H1 (cell line): ENCODE data around the gene DPYD. TPM values are rescaled to one million over a fixed set of nuclear protein-coding genes. Genes with fewer than 3 reads are reported as not detected.

Experiments used
- CTCF ChIA-PET: fragments of 300-600 bp; sonication (Branson Sonifier 250); formaldehyde crosslinking; loops from one replicate; lab custom pipeline; 2021; ENCODE audit not compliant: partially characterized antibody; lab: Charles Lee
- POLR2A ChIA-PET: fragments of 300-600 bp; sonication (Branson Sonifier 250); formaldehyde crosslinking; loops from one replicate; lab custom pipeline; 2021; ENCODE audit warnings: inconsistent platforms; ENCODE audit not compliant: partially characterized antibody; lab: Charles Lee
- DNase-seq, 2 experiments: peaks; one replicate each; pipeline versions ENCODE4 v3.0.0 to v3.0.0-alpha.2; 2010 to 2022; ENCODE audit warnings: low spot score in 2 of 2, low read depth in 1 of 2, mixed read lengths in 1 of 2
- FAIRE-seq: peaks from 2 replicates; lab custom pipeline; 2011; peaks lifted over from hg19 to GRCh38; lab: Jason Lieb, UNC
- H2AFZ ChIP-seq: 2 replicates; pipeline ENCODE4 v1.8.1; 2012; ENCODE audit warnings: low read length, inconsistent platforms
- H2AK5ac ChIP-seq: 2 replicates; pipeline ENCODE4 v1.6.1; 2013; ENCODE audit warnings: low read depth, low read length
- H2BK120ac ChIP-seq: replicated peaks from 2 replicates; pipeline ENCODE3; 2013; ENCODE audit warnings: low read depth, low read length, inconsistent platforms
- H2BK12ac ChIP-seq: 2 replicates; pipeline ENCODE4 v1.6.1; 2013; ENCODE audit warnings: low read depth, low read length
- H2BK15ac ChIP-seq: 2 replicates; pipeline ENCODE4 v1.6.1; 2013; ENCODE audit warnings: low read length
- H2BK20ac ChIP-seq: 2 replicates; pipeline ENCODE4 v1.6.1; 2013; ENCODE audit warnings: low read length
- H2BK5ac ChIP-seq: 2 replicates; pipeline ENCODE4 v1.6.1; 2013; ENCODE audit warnings: low read depth, low read length
- H3K14ac ChIP-seq: 2 replicates; pipeline ENCODE4 v1.6.1; 2013; ENCODE audit warnings: inconsistent platforms; ENCODE audit not compliant: insufficient read length
- H3K18ac ChIP-seq: 2 replicates; pipeline ENCODE4 v1.6.1; 2013; ENCODE audit warnings: low read length; ENCODE audit errors: extremely low read depth
- H3K23ac ChIP-seq: 2 replicates; pipeline ENCODE4 v1.6.1; 2013; ENCODE audit warnings: inconsistent platforms; ENCODE audit not compliant: insufficient read length
- H3K23me2 ChIP-seq: 2 replicates; pipeline ENCODE4 v1.6.1; 2013; ENCODE audit warnings: low read depth, low read length
- H3K27ac ChIP-seq: 2 replicates; pipeline ENCODE4 v1.6.1; 2011; ENCODE audit warnings: low read depth, low read length, inconsistent platforms
- H3K27me3 ChIP-seq, 4 experiments: replicated peaks in 1 of 4; 1 replicate in 1 of 4; 2 replicates in 3 of 4; pipeline versions ENCODE4 v1.6.1 to v1.8.1; 2011 to 2013; ENCODE audit warnings: low read length in 3 of 4, mild to moderate bottlenecking in 3 of 4, inconsistent platforms in 2 of 4, mixed read lengths in 2 of 4, moderate library complexity in 1 of 4; ENCODE audit not compliant: control insufficient read depth in 3 of 4, insufficient read depth in 3 of 4; ENCODE audit errors: extremely low read depth in 1 of 4
- H3K36me3 ChIP-seq, 4 experiments: 2 replicates each; pipeline versions ENCODE4 v1.6.1 to v1.8.1; 2011 to 2013; ENCODE audit warnings: mild to moderate bottlenecking in 4 of 4, low read length in 3 of 4, moderate library complexity in 2 of 4, control low read depth in 1 of 4, inconsistent platforms in 1 of 4; ENCODE audit not compliant: insufficient read depth in 4 of 4, control insufficient read depth in 2 of 4
- H3K4ac ChIP-seq: replicated peaks from 2 replicates; pipeline ENCODE3; 2013; ENCODE audit warnings: low read length, low read depth, mixed read lengths, inconsistent platforms; ENCODE audit not compliant: insufficient read length
- H3K4me1 ChIP-seq, 4 experiments: replicated peaks in 1 of 4; 1 replicate in 1 of 4; 2 replicates in 3 of 4; pipeline versions ENCODE4 v1.6.1 to v1.8.1; 2011 to 2013; ENCODE audit warnings: low read length in 3 of 4, inconsistent platforms in 2 of 4, mixed read lengths in 1 of 4; ENCODE audit not compliant: insufficient read depth in 4 of 4, control insufficient read depth in 3 of 4
- H3K4me2 ChIP-seq, 2 experiments: 2 replicates each; pipeline versions ENCODE4 v1.6.1 to v1.8.1; 2011 to 2013; ENCODE audit warnings: low read depth in 2 of 2, low read length in 2 of 2, control low read depth in 1 of 2, inconsistent platforms in 1 of 2, mild to moderate bottlenecking in 1 of 2; ENCODE audit not compliant: insufficient read depth in 1 of 2
- H3K4me3 ChIP-seq, 4 experiments: fragments of 200-600, 300-600 bp in 1 of 4; sonication (generic), shearing (Covaris generic), sonication (Bioruptor Twin) in 1 of 4; 2 replicates each; pipeline versions ENCODE4 v1.5.1 to v1.8.1; 2011 to 2016; ENCODE audit warnings: low read length in 4 of 4, low read depth in 3 of 4, control low read depth in 2 of 4, inconsistent platforms in 2 of 4, mild to moderate bottlenecking in 2 of 4, mixed read lengths in 1 of 4, moderate library complexity in 1 of 4; ENCODE audit not compliant: insufficient read depth in 2 of 4; ENCODE audit errors: extremely low read depth in 1 of 4
- H3K56ac ChIP-seq: replicated peaks from 2 replicates; pipeline ENCODE3; 2013; ENCODE audit warnings: low read depth, mild to moderate bottlenecking, mixed read lengths, low read length, inconsistent platforms; ENCODE audit not compliant: insufficient read length
- H3K79me1 ChIP-seq: 2 replicates; pipeline ENCODE4 v1.6.1; 2013; ENCODE audit warnings: low read depth, low read length, control low read depth
- H3K79me2 ChIP-seq, 2 experiments: 2 replicates each; pipeline versions ENCODE4 v1.6.1 to v1.8.1; 2012 to 2013; ENCODE audit warnings: low read length in 2 of 2, mild to moderate bottlenecking in 2 of 2, inconsistent platforms in 1 of 2; ENCODE audit not compliant: insufficient read depth in 2 of 2, control insufficient read depth in 1 of 2
- H3K9ac ChIP-seq, 4 experiments: replicated peaks in 1 of 4; 1 replicate in 1 of 4; 2 replicates in 3 of 4; pipeline versions ENCODE4 v1.6.1 to v1.8.1; 2011 to 2013; ENCODE audit warnings: low read depth in 3 of 4, low read length in 3 of 4, control low read depth in 2 of 4, mild to moderate bottlenecking in 2 of 4, moderate library complexity in 2 of 4, inconsistent platforms in 1 of 4; ENCODE audit errors: extremely low read depth in 1 of 4
- H3K9me3 ChIP-seq, 2 experiments: 2 replicates each; pipeline versions ENCODE4 v1.6.1 to v1.8.1; 2012 to 2013; ENCODE audit warnings: mild to moderate bottlenecking in 2 of 2, moderate library complexity in 2 of 2, control low read depth in 1 of 2, inconsistent platforms in 1 of 2, low read depth in 1 of 2, low read length in 1 of 2, mixed read lengths in 1 of 2; ENCODE audit not compliant: insufficient read depth in 2 of 2
- H4K20me1 ChIP-seq, 2 experiments: replicated peaks in 1 of 2; 2 replicates each; pipeline versions ENCODE3 to v1.8.1; 2011 to 2013; ENCODE audit warnings: inconsistent platforms in 2 of 2, low read length in 2 of 2, mild to moderate bottlenecking in 1 of 2; ENCODE audit not compliant: insufficient read depth in 2 of 2, control insufficient read depth in 1 of 2
- H4K5ac ChIP-seq: 2 replicates; pipeline ENCODE4 v1.6.1; 2013; ENCODE audit warnings: low read length, low read depth, mixed read lengths, inconsistent platforms; ENCODE audit not compliant: insufficient read length
- H4K8ac ChIP-seq: 2 replicates; pipeline ENCODE4 v1.8.0; 2013; ENCODE audit warnings: mild to moderate bottlenecking, moderate library complexity, low read length, inconsistent platforms; ENCODE audit not compliant: insufficient read depth; ENCODE audit errors: extremely low read depth
- H4K91ac ChIP-seq: replicated peaks from 2 replicates; pipeline ENCODE3; 2013; ENCODE audit warnings: low read length, mixed read lengths, inconsistent platforms; ENCODE audit not compliant: insufficient read length
- BACH1 ChIP-seq: IDR thresholded peaks from 2 replicates; pipeline ENCODE4 v1.6.1; 2012; ENCODE audit warnings: low read length, improper control_type of control experiment
- BCL11A ChIP-seq, 2 experiments: IDR thresholded peaks; one replicate each; pipeline ENCODE4 v1.6.1; 2011; ENCODE audit warnings: low read depth in 2 of 2, low read length in 2 of 2, mild to moderate bottlenecking in 2 of 2
- BRCA1 ChIP-seq: IDR thresholded peaks from 2 replicates; pipeline ENCODE4 v1.6.1; 2012; ENCODE audit warnings: low read depth, low read length, improper control_type of control experiment
- CREB1 ChIP-seq: IDR thresholded peaks from 2 replicates; pipeline ENCODE4 v1.6.1; 2012; ENCODE audit warnings: inconsistent platforms
- HDAC2 ChIP-seq, 2 experiments: fragments of 300-600 bp in 1 of 2; sonication (generic) in 1 of 2; IDR thresholded peaks; 2 replicates each; pipeline ENCODE4 v1.6.1; 2011 to 2012; ENCODE audit warnings: low read depth in 2 of 2, low read length in 2 of 2, mild to moderate bottlenecking in 2 of 2, moderate library complexity in 2 of 2, borderline replicate concordance in 1 of 2, inconsistent platforms in 1 of 2
- HDAC6 ChIP-seq: IDR thresholded peaks from one replicate; pipeline ENCODE4 v1.7.1; 2012; ENCODE audit warnings: low read depth, mild to moderate bottlenecking, inconsistent platforms, low read length, moderate library complexity
- JUN ChIP-seq: IDR thresholded peaks from 2 replicates; pipeline ENCODE4 v1.6.1; 2011; ENCODE audit warnings: low read depth, mild to moderate bottlenecking, improper control_type of control experiment, low read length
- RNF2 ChIP-seq: fragments of 200-900, 300-1000 bp; sonication (generic); IDR thresholded peaks from 2 replicates; pipeline ENCODE4 v1.7.1; 2016; ENCODE audit warnings: borderline replicate concordance, low read depth, mild to moderate bottlenecking, antibody characterized with exemption, low read length; ENCODE audit not compliant: poor library complexity, severe bottlenecking; ENCODE audit errors: missing control alignments
- SP2 ChIP-seq: IDR thresholded peaks from 2 replicates; pipeline ENCODE4 v1.6.1; 2012; ENCODE audit warnings: mild to moderate bottlenecking, low read length, inconsistent platforms
- SP4 ChIP-seq: IDR thresholded peaks from 2 replicates; pipeline ENCODE4 v1.6.1; 2012; ENCODE audit warnings: low read length, inconsistent platforms
- SRF ChIP-seq: IDR thresholded peaks from 2 replicates; pipeline ENCODE4 v1.6.1; 2011; ENCODE audit warnings: mild to moderate bottlenecking, low read depth, low read length, moderate library complexity
- WGBS, 2 experiments: shearing (Covaris generic) in 1 of 2; methylation state at CpG; one replicate each; pipeline versions ENCODE4 v1.1.6 to v1.1.7; 2013 to 2015; ENCODE audit warnings: low lambda C conversion rate in 2 of 2, mixed read lengths in 2 of 2, inconsistent platforms in 1 of 2, low coverage in 1 of 2, missing lambda C conversion rate in 1 of 2; ENCODE audit not compliant: insufficient replicate concordance in 2 of 2, insufficient coverage in 1 of 2, insufficient read length in 1 of 2; ENCODE audit errors: extremely low coverage in 1 of 2, missing lambda C conversion rate in 1 of 2; 5-methylcytosine and 5-hydroxymethylcytosine counted together
- polyA plus RNA-seq, 7 experiments: library from polyadenylated mRNA; depleted of rRNA in 3 of 7; stranded (reverse) in 5 of 7; unstranded in 2 of 7; fragments of >200 nt in 5 of 7; fragments of 200-250 nt in 2 of 7; gene quantifications; 1 replicate in 5 of 7; 2 replicates in 1 of 7; 4 replicates in 1 of 7; pipeline versions ENCODE4 v1.2.1 to v1.2.3, GENCODE V29; 2011 to 2013; ENCODE audit warnings: missing spikeins in 2 of 7, mixed read lengths in 2 of 7
- total RNA-seq: library from RNA; stranded (reverse); fragmentation: NEBNext Ultra II Directional; extraction: Animal tissue kit (Norgen Biotek cat#: 25700); gene quantifications from 2 replicates; pipeline ENCODE4 v1.2.1, GENCODE V29; 2021

Gene DPYD
- total and polyA plus RNA-seq, 2 of the 8 experiments (the other 6 are each of a cell fraction or from before 2014, with no cell fraction given), result 0.29 to 0.73 TPM

DNA sequence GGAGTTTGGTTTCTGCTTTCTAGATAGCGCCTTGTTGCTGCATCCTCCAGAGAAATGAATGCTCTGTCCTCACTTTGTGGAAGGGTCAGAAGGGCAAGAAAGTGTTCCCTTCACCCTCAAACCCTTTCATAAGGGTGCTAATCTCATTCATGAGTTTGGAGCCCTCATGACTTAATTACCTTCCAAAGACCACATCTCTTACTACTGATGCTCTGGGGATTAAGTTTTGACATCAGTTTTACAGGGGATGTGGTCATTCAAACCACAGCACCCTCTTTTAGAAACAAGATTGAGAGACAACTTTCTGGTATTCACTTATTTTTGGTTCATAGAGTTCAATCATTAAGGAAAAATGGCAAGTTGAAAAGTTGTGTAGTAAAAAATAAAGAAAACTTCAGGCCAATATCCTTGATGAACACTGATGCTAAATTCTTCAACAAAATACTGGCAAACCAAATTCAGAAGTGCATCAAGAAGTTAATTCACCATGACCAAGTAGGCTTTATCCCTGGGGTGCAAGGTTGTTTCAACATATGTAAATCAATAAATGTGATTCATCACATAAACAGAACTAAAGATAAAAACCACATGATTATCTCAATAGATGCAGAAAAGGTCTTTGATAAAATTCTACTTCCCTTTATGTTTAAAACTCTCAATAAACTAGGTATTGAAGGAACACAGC is 757.1 kb downstream of the DPYD start:
- no peak overlapping the region for H2AFZ ChIP-seq
- no peak overlapping the region for H3K56ac ChIP-seq
- no peak overlapping the region for H3K18ac ChIP-seq
- H2BK12ac ChIP-seq, result no peak overlapping the region
- ChIA-PET CTCF (no interaction called here), POLR2A (no interaction called here)
- no peaks in the 10 kb centered on the region for H3K9me3 ChIP-seq
- no peaks in the 10 kb centered on the region for H3K23me2 ChIP-seq
- no peaks in the 10 kb centered on the region for H3K27me3 ChIP-seq
- no peak overlapping the region for H3K23ac ChIP-seq
- no peak overlapping the region for H3K14ac ChIP-seq
- H3K36me3 ChIP-seq, result no peaks in the 10 kb centered on the region
- no peak overlapping the region for H2BK120ac ChIP-seq
- H3K79me1 ChIP-seq, result no peaks in the 10 kb centered on the region
- no peak for DNase-seq
- H3K27ac ChIP-seq, result no peak overlapping the region
- no peak overlapping the region for H3K9ac ChIP-seq
- no peak overlapping the region for H4K91ac ChIP-seq
- H4K20me1 ChIP-seq, result no peaks in the 10 kb centered on the region
- no peak overlapping the region for H4K5ac ChIP-seq
- no peak overlapping the region for H2AK5ac ChIP-seq
- H3K4me1 ChIP-seq, result no peaks in the 10 kb centered on the region
- no peak overlapping the region for H2BK20ac ChIP-seq
- FAIRE-seq, result no peak
- H2BK5ac ChIP-seq, result no peak overlapping the region
- no peak overlapping the region for H2BK15ac ChIP-seq
- no peak overlapping the region for H3K4me2 ChIP-seq
- no peaks in the 10 kb centered on the region for H3K79me2 ChIP-seq
- no peak overlapping the region for H3K4me3 ChIP-seq
- no peak overlapping the region for H3K4ac ChIP-seq
- no peak overlapping the region for H4K8ac ChIP-seq
- WGBS, 2 experiments, result 93% methylated on average over 1 of the region's 1 CpG; no CpG with 5 or more reads in 1 of the 2 experiments
- no peak for TF ChIP-seq HDAC6
- TF ChIP-seq HDAC2 (IDR thresholded peaks at IDR 0.05; ENCODE audit: borderline replicate concordance in 1 of 2, low read depth in 2 of 2, low read length in 2 of 2), result no peak
- TF ChIP-seq RNF2, result no peak
- TF ChIP-seq BCL11A (IDR thresholded peaks at IDR 0.05; ENCODE audit: low read depth in 2 of 2, low read length in 2 of 2), result no peak
- TF ChIP-seq BACH1, result no peak
- TF ChIP-seq SP4, result no peak
- TF ChIP-seq SRF, result no peak
- no peak for TF ChIP-seq SP2
- no peak for TF ChIP-seq CREB1
- no peak for TF ChIP-seq JUN
- TF ChIP-seq BRCA1, result no peak
